SU-DHL-6 (cell line): Measurements from ENCODE around the gene DENND6B.

Experiments used
- CTCF ChIP-seq: fragments of 200-600 bp; sonication (generic); IDR thresholded peaks from one replicate; pipeline ENCODE4 v1.5.1; 2017; ENCODE audit warnings: antibody characterized with exemption, mild to moderate bottlenecking, low read length, moderate library complexity; ENCODE audit not compliant: insufficient read depth, poor library complexity, severe bottlenecking
- EZH2phosphoT487 ChIP-seq: fragments of 200-600 bp; sonication (generic), shearing (Covaris generic); conservative IDR thresholded peaks from 2 replicates; pipeline ENCODE4 v1.6.1; 2018; ENCODE audit warnings: mild to moderate bottlenecking, antibody characterized with exemption, low read length, moderate library complexity, mixed read lengths

GRCh38 chr22:50289942-50290630 is 36.7 kb downstream of the DENND6B start:
- TF ChIP-seq CTCF (no peak), EZH2phosphoT487 (no peak)
